IPS DF 4.7 (cell line): ENCODE data around the gene MKS1.

Source experiments
- DNase-seq: peaks from one replicate; pipeline ENCODE4 v3.0.0-alpha.2; 2013; ENCODE audit warnings: low spot score; ENCODE audit errors: extremely low read depth

The MKS1 gene

DNA sequence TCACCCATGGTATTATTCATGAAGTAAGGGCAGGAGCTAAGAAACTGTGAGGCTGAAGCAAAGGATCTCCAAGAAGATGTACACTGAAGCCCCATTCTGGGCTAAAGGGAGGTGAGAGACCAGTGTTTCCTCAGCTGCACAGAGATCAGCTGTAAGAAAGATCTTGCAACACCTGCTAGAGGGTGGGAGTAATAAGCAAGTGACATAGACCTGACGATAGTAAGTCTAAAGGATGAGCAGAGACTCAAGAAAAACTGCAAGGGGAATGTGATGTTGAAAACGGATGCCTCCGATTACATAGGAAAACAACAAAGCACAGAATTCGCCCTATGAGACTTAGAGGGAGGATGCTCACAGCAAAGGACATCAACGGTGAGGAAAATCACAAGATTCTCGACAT is 52.4 kb downstream of the MKS1 start, which contains the start of gene OR4D2:
OR4D2 (plus strand) TSS at position 301 of the 400 bp plus-strand sequence. CDS start 2,674 bp downstream, outside the sequence.
- DNase-seq, result no peak

DNA sequence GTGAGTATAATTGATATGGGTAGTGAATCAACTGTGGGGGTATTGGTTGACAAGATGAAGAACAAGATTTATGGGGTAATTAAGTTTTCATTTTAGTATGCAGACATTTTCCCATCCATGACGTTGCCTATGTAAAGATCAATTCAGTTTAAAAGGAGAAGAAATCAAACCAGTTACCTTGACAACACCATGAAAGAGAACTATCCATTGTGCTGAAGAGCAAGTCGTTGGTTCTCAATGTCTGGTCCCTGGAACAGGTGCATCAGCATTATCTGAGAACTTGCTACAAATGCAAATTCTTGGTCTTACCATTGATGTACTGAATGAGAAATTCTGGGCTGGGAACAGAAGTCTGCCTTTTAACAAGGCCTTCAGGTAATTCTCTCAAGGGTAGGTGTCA is 53.1 kb downstream of the MKS1 start:
- DNase-seq, result no peak

- DNase-seq, result no peak
Observed at GRCh38 chr17:58161566-58161965, 57.5 kb downstream of the MKS1 start.

DNA sequence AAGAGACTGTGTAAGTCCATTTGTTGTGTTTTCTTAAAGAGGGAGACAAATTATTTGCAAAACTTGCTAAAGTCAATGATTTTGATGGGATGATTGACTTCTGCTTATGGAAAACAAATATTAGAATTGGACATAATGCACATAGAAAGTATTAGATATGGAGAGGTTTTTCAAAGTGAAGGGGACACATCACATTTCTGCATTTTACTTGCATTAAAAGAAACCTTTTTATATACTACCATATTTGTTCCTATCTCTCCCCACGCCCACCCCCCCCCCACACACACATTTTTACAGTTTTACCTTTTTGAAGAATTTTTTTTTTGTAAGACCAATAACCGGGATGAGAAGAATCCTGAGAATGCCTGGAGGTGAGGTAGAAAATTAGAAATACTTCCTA is 60.9 kb downstream of the MKS1 start:
- DNase-seq, result no peak

DNA sequence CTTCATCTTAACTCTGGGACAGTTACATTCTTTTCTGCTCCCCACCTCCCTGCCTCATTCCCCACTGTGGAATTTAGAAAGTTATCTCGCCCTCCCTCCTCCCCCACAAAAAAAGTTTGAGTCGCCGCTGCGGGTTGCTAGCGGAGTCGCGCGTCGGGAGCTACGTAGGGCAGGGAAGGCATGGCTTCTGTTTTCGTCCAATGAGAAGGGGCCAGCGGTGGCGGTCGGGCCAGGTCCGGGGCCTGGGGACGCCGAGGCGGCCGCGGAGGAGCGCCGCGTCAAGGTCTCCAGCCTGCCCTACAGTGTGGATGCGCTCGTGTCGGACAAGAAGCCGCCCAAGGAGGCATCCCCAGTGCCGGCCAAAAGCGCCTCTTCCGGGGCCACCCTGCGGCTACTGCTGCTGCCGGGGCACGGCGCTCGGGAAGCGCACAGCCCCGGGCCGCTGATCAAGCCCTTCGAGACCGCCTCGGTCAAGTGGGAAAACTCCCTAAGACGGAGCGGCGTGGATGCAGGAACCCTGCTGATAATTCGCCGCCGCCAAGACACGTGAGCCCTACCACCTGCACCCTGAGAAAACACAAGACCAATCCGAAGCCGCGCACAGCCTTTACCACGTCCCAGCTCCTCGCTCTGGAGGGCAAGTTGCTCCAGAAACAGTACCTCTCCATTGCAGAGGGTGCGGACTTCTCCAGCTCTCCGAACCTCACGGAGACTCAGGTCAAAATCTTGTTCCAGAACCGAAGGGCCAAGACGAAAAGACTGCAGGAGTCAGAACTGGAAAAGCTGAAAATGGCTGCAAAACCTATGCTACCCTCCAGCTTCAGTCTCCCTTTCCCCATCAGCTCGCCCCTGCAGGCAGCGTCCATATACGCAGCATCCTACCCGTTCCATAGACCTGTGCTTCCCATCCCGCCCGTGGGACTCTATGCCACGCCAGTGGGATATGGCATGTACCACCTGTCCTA is 61.9 kb downstream of the MKS1 start:
- no peak for DNase-seq
